Superior temporal gyrus (tissue), 1 donor: Measurements from ENCODE around the gene OR2D2.
"Not testable (repeated sequence)": the region's sequence is repeated elsewhere in the genome, so short reads cannot be mapped to it uniquely, and the experiment has no call there.

ENCODE experiments used
- DNase-seq: peaks from one replicate; pipeline ENCODE4 v3.0.0-alpha.2; 2016; ENCODE audit errors: extremely low spot score

OR2D2 gene, protein sequence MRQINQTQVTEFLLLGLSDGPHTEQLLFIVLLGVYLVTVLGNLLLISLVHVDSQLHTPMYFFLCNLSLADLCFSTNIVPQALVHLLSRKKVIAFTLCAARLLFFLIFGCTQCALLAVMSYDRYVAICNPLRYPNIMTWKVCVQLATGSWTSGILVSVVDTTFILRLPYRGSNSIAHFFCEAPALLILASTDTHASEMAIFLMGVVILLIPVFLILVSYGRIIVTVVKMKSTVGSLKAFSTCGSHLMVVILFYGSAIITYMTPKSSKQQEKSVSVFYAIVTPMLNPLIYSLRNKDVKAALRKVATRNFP

DNA sequence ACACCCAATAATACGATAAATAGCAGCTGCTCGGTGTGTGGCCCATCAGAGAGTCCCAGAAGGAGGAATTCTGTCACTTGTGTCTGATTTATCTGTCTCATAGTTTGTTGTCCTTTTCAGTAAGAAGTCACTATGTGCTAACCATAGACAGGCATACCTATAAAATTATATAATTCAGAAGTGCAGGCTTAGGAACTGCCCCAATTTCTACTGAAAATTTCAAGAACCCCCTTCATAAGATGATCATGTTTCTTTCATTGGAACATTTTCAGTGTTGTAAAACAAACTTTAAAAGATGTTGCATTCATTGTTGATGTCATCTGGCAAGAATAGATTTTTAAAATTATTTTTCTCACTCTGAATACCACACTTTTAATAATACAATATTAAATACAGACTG lies at the start of gene OR2D2:
TSS of gene OR2D2 (minus strand) at position 101 of the 400 bp plus-strand sequence. CDS start at position 101, 0 bp downstream.
- no peak for DNase-seq

- DNase-seq, result no peak
These were observed 49.7 kb upstream of the OR2D2 start for GRCh38 chr11:6941970-6942369.

- no peak for DNase-seq
These were observed 39.8 kb upstream of the OR2D2 start for GRCh38 chr11:6932145-6932544.

GRCh38 chr11:6931146-6931713 lies 38.9 kb upstream of the OR2D2 start:
- DNase-seq, result no peak

DNA sequence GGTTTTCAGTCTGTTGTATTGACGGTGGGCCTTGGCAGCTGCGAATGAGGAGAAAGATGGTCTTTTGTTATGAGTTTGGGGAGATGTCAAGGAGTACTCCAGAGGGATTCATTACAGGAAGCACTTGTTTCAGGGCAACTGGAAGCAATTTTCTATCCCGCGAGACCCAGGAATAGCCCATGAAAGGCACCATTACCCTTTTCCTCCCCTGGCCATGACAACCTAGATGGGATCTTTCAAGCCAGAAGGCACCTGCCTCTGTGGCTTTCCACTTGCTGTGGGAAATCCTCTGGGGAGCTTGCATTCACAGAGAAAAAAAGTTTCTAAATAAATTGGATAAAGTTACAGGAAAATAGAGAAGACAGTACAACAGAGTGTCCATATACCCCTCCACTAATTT lies 36.6 kb upstream of the OR2D2 start:
- DNase-seq, result no peak

GRCh38 chr11:6927030-6927617 lies 34.8 kb upstream of the OR2D2 start:
- DNase-seq, result no peak

GRCh38 chr11:6926208-6927029 lies 34.1 kb upstream of the OR2D2 start, which contains the start of gene ZNF215:
Gene ZNF215 (plus strand): TSS chr11:6926426. CDS start chr11:6932273, 5,847 bp downstream.
- DNase-seq, result no peak

DNA sequence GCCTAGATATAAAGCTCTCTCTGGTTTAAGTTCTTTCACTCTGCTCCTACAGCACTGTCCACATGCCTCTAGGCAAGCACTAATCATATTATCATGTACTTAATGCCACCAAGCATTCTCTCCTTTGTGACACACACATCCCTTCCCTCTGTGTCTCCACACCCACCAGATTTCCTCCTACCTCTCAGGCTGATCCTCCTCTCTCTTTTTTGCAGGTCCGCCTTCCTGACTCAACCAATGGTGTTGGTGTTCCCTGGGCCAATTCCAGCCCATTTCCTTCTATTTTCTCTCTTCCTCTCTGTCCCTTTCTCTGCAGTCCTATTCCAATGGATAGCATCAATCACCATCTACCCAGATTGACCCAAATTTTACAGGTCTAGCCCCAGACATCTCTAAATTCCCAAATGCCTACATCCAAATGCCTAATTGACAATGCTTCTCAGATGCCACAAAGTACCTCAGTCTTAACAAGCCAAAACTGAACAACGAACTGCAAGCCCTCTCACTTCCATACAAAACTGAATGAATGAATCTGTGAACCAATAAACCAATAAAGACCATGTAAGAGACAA lies 33.4 kb upstream of the OR2D2 start:
- no peak for DNase-seq

DNA sequence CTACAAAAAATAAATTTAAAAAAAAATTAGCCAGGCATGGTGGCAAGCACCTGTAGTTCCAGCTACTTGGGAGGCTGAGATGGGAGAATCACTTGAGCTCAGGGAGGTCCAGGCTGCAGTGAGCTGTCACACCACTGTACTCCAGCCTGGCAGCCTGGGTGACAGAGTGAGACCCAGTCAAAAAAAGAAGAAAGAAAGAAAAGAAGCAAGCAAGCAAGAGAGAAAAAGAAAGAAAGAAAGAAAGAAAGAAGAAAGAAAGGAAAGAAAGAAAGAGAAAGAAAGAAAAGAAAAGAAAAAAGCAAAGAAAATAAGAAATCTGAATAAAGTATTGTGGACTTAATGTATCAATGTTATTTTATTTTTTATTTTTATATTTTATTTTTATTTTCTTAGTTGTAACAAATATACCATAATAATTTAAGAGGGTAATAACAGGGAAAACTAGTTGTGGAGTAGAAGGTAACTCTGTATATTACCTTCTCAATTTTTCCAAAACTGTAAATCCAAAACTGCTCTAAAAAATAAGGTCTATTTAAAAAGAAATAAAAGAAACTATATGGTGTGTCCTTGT lies 32.8 kb upstream of the OR2D2 start:
- DNase-seq, result no peak

DNA sequence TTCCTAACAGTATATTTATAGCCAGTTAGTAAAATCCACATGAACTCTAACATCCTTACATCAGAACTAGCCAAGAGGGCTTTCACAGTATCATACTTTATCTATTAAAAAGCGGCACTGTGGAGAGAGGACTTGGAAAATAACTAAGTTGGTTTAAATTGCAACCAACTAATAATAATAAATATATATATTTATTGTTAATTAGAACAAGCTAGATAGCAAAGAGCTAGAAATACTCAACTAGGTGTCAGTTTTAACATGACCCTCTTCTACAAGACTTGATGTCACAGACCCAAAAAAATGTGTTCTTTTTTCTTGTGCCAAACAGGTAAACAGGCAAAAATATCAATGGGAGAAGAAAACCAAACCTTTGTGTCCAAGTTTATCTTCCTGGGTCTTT lies 28.4 kb upstream of the OR2D2 start, which contains the start of gene OR2D3:
TSS of gene OR2D3 (plus strand) at position 301 of the 400 bp plus-strand sequence. CDS start at position 301, 0 bp downstream.
- DNase-seq, result no peak

GRCh38 chr11:6919698-6920097 lies 27.4 kb upstream of the OR2D2 start:
- DNase-seq, result no peak

DNA sequence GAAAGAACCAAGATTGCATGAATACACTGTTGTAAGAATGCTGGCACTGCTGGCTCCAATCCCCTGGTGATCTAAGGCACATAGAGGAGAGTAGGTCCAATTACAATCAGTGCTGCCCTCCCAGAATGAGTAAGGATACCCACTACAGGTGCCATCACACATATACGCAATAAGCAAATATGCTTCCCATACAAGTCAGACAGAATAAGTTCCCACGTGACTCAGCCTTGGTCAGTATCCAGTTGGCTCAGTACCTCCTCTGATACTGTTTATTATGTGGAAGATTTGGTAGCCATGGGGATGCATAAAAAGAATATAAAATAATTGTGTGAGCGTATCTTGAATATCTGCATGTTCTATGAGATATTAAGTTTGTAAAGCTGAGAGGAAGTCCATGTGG lies 19.6 kb upstream of the OR2D2 start:
- no peak for DNase-seq

- no peak for DNase-seq
These were observed 19.1 kb upstream of the OR2D2 start for GRCh38 chr11:6911378-6911777.

DNA sequence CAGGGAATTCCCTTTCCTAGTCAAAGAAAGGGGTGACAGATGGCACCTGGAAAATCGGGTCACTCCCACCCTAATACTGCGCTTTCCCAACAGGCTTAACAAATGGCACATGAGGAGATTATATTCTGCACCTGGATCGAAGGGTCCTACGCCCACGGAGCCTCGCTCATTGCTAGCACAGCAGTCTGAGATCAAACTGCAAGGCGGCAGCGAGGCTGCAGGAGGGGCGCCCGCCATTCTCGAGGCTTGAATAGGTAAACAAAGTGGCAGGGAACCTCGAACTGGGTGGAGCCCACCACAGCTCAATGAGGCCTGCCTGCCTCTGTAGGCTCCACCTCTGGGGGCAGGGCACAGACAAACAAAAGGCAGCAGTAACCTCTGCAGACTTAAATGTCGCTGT lies 12.5 kb upstream of the OR2D2 start:
- not testable (repeated sequence) for DNase-seq

GRCh38 chr11:6900327-6900999 lies 8.2 kb upstream of the OR2D2 start:
- DNase-seq, result no peak

- DNase-seq, result no peak
These were observed 6.6 kb upstream of the OR2D2 start for GRCh38 chr11:6898911-6899310.

DNA sequence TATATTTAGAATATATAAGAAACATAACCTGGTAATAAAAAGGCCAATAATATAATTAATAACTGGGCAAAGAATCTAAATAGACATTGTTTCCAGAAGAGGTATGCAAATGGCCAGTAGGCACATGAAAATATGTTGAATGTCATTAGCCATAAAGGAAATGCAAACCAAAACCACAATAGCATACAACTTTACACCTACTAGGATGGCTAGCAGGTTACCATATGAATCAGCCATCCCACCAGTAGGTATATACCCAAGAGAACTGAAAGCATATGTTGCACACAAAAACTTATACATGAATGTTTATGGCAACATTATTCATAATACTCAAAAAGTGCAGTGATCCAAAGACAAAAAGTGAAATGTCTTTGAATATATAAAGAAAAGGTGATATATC lies 2.7 kb upstream of the OR2D2 start:
- no peak for DNase-seq

DNA sequence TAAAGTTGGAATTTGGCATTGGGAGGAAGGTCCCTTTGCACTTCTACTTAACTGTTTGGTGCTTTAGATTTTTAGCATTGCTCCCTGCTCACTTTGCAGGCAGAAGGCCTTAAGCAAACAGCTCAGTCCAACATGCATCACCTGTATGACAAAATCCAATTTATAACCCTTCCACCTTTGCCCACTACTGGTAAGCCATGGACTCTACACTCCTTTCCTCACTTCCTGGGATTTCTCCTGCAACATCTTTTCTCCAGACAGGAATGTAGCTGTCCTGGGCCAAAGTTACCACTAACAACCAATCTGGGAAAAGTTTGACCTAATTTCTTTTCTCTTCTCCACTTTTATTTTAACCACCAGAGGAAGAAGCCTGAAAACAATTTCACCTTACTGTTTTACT lies 1.8 kb upstream of the OR2D2 start:
- no peak for DNase-seq

- DNase-seq, result no peak
These were observed 2.5 kb downstream of the OR2D2 start for GRCh38 chr11:6889835-6890234.

DNA sequence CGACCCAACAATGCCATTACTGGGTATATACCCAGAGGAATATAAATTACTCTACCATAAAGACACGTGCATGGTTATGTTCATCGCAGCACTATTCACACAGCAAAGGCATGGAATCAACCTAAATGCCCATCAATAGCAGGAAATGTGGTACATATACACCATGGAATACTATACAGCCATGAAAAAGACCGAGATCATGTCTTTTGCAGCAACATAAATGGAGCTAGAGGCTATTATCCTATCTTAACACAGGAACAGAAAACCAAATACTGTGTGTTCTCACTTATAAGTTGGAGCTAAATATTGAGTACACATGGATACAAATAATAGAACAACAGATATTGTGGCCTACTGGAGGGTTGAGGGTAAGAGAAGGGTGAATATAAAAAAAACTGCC lies 3.5 kb downstream of the OR2D2 start:
- no peak for DNase-seq

GRCh38 chr11:6887711-6888110 lies 4.6 kb downstream of the OR2D2 start:
- DNase-seq, result not testable (repeated sequence)
